ENCODE results near the gene DAPK2.

DNA sequence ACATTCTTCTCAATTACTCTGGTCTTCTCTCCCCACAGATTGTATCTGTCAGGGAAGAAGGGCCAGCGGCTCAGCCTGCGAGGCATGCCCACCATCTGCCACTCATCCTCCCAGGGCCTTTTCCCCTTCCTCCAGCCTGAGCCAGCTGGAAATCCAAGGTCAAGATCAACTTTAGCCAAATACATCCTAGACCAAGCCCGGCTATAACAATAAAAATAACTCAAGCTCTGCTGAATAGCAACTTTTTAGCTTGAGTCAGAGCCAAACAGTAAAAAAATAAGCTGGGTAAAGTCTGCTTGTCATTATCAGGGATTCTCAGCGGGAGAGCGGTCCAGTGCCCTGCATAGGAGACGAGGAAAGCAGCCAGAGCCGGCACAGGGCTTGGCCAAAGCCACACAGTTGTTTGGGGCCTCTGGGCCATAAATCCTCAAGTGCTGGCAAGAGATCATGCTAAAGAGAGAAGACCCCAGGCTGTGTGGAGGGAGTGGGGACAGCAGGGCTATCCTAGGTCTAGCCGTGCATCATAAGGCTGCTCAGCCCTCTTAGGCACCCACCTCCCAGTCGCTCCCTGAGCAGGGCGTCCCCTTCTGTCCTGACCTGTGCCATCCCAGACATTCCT is 136.4 kb downstream of the DAPK2 start:
- TF ChIP-seq, protein P1, sequence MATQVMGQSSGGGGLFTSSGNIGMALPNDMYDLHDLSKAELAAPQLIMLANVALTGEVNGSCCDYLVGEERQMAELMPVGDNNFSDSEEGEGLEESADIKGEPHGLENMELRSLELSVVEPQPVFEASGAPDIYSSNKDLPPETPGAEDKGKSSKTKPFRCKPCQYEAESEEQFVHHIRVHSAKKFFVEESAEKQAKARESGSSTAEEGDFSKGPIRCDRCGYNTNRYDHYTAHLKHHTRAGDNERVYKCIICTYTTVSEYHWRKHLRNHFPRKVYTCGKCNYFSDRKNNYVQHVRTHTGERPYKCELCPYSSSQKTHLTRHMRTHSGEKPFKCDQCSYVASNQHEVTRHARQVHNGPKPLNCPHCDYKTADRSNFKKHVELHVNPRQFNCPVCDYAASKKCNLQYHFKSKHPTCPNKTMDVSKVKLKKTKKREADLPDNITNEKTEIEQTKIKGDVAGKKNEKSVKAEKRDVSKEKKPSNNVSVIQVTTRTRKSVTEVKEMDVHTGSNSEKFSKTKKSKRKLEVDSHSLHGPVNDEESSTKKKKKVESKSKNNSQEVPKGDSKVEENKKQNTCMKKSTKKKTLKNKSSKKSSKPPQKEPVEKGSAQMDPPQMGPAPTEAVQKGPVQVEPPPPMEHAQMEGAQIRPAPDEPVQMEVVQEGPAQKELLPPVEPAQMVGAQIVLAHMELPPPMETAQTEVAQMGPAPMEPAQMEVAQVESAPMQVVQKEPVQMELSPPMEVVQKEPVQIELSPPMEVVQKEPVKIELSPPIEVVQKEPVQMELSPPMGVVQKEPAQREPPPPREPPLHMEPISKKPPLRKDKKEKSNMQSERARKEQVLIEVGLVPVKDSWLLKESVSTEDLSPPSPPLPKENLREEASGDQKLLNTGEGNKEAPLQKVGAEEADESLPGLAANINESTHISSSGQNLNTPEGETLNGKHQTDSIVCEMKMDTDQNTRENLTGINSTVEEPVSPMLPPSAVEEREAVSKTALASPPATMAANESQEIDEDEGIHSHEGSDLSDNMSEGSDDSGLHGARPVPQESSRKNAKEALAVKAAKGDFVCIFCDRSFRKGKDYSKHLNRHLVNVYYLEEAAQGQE (IDR thresholded peaks at IDR 0.05; ENCODE audit: insufficient read depth in 1 of 2, low read depth in 2 of 2, low read length in 2 of 2), result no peak
- TF ChIP-seq POLR2AphosphoS5 (IDR thresholded peaks at IDR 0.05; ENCODE audit: low read depth, low read length), result no peak

Measured in PFSK-1 (cell line).